Measurements from ENCODE around the gene STK33.

The STK33 gene

DNA sequence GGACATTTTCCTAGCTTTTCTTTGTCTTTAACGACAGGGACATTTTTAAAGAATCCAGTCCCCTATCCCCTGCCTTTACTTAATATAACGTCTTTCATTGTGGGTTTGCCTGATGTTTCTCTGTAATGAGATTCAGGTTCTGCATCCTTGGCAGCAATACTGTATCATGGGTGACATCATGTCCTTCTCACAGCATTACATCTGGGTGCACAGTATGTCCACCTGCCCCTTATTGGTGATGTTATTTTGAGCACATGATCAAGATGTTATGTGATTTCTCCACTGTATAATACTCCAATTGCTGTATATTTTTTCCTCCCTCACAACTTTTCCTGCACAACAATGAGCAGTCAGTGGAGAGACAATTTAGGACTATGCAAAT, 9.7 kb upstream of the STK33 start:
- no peak for DNase-seq (ENCODE audit: low spot score)

- DNase-seq (ENCODE audit: low spot score), result no peak
Observed at GRCh38 chr11:8601376-8602133, 7.5 kb upstream of the STK33 start.

GRCh38 chr11:8598506-8598905, 4.5 kb upstream of the STK33 start:
- no peak for DNase-seq (ENCODE audit: low spot score)

DNA sequence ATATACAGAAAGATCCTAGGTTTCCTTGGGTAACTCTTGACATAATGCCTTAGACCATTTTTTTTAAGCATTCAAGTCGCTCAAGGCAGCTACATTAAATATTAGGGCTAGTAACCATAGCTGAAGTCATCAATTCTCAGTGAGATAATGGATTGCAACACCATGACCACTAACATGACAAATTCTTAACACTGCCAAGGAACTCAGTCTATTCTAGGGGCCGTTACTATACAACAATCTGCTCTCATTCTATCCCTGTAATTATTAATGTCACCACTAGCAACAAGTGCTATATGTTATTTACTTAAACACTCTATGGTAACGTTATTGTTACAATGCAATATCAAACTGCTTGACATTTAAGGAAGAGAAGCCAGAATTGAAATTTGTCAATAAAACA, 3.2 kb upstream of the STK33 start:
- DNase-seq (ENCODE audit: low spot score), result no peak

- DNase-seq (ENCODE audit: low spot score), result no peak
Observed at GRCh38 chr11:8596504-8597046, 2.5 kb upstream of the STK33 start.

GRCh38 chr11:8593455-8593854, 573 bp downstream of the STK33 start:
- DNase-seq (ENCODE audit: low spot score), result no peak

- no peak for DNase-seq (ENCODE audit: low spot score)
Observed at GRCh38 chr11:8587915-8588314, 6.1 kb downstream of the STK33 start.

DNA sequence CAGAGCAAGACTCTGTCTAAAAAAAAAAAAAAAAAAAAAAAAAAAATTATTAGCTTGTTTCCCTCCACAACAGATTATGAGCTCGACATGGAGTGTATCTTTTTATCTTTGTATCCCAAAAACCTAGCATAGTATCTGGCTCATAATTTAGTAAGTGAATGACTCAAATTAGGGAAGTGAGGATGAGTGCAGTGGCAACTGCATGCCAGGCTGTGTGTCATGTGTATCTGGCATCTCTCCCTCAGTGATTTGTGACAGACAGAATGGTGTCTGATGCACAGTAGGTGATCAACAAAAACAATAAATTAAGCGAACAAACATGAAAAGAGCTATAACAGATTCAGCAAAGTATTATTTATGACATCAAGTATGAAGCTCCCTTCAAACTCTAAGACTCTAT, 7.2 kb downstream of the STK33 start:
- DNase-seq (ENCODE audit: low spot score), result no peak

- DNase-seq (ENCODE audit: low spot score), result no peak
Observed at GRCh38 chr11:8586184-8586583, 7.8 kb downstream of the STK33 start.

GRCh38 chr11:8584511-8584910, 9.5 kb downstream of the STK33 start:
- DNase-seq (ENCODE audit: low spot score), result no peak

- no peak for DNase-seq (ENCODE audit: low spot score)
Observed at GRCh38 chr11:8584082-8584481, 9.9 kb downstream of the STK33 start.

DNA sequence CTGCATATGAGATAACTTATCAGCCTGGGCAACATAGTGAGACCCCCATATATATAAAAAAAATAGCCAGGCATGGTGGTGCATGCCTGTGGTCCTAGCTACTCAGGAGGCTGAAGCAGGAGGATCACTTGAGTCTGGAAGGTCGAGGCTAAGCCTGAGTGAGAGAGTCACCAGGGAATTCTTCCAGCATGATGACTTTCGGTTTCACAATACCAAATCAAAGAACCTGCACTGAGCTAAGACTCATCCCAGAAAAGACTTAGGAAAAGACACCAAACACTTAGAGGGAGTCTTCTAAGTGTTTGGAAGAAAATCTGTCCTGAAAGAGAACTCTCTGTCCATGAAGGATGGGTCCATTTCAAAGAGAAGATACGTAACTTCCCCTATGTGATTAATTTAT, 12.7 kb downstream of the STK33 start:
- DNase-seq (ENCODE audit: low spot score), result no peak

DNA sequence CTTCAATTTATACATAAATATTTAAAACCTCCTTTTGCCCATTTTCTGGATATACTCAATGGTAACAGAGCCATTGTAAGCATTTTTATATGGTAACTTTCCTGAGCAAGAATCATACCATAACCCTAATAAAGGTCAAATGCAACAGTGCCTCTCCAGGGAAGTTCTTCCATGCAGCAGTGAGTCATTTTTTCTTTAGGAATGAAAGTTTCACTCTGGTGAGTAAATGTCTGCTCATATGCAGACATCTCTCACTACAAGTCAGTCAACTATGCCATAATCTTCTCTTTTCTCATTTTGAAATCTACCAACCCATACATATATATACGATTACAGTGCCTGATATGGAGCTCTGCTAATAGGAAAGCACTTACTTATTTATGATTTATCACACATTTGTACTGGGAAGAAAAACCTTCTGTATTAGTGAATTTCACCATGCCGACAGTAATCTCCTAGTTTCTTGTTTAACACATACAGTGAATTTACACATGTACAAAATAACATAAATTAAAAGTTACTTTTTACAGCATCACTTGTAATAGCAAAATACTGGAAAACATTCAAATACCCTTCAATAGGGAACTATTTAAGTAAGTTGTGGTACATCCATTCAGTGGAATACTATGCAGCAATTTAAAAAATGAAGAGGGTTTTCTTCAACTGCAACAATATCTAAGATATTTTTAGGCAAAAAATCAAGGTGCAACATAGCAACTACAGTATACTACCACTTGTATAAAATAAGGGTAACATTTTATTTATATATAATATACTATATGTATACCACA, 16.0 kb downstream of the STK33 start:
- no peak for DNase-seq (ENCODE audit: low spot score)

GRCh38 chr11:8574798-8575197, 19.2 kb downstream of the STK33 start:
- DNase-seq (ENCODE audit: low spot score), result no peak

- no peak for DNase-seq (ENCODE audit: low spot score)
Observed at GRCh38 chr11:8573777-8574176, 20.3 kb downstream of the STK33 start.

GRCh38 chr11:8567602-8568198, 26.3 kb downstream of the STK33 start:
- no peak for DNase-seq (ENCODE audit: low spot score)

- peak; percentile 65 for DNase-seq (ENCODE audit: low spot score)
Observed at GRCh38 chr11:8566613-8567210, 27.3 kb downstream of the STK33 start.

DNA sequence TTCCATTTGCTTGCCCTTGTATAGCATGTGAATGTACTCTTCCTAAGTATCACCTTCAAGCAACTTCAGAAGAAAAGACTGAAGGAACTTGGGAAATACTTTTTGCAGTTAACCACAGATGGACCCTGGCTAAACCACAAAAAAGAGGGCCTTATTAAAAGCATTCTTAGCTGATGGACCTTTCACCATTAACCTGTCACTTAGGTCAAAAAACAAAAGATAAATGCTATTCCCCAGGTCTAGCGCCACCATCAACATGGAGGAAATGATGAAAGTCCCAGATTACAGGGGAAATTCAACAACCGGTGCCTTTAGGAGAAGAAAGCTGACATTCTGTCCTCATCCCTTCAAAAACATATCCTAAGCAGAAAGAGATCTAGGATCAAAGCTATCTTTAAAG, 29.5 kb downstream of the STK33 start:
- peak; percentile 62 for DNase-seq (ENCODE audit: low spot score)

- DNase-seq (ENCODE audit: low spot score), result no peak
Observed at GRCh38 chr11:8561461-8561860, 32.6 kb downstream of the STK33 start.

- DNase-seq (ENCODE audit: low spot score), result peak; percentile 22
Observed at GRCh38 chr11:8558436-8558835, 35.6 kb downstream of the STK33 start.

GRCh38 chr11:8545698-8546366, 48.2 kb downstream of the STK33 start:
- DNase-seq (ENCODE audit: low spot score), result no peak

- DNase-seq (ENCODE audit: low spot score), result no peak
Observed at GRCh38 chr11:8544807-8545206, 49.2 kb downstream of the STK33 start.

All from SW480 (cell line).